Tibial artery (tissue), 4 donors: Measurements from ENCODE around the gene RRAGC.

ENCODE experiments used
- DNase-seq, 2 donors: peaks; one replicate each; pipeline ENCODE4 v3.0.0-alpha.2; 2019
- H3K27ac ChIP-seq, 2 donors: fragments of 200-600 bp; sonication (generic) in 1 of 2; 1 replicate in 1 of 2; 2 replicates in 1 of 2; pipeline ENCODE4 v1.5.1; 2018 to 2019; ENCODE audit warnings: mild to moderate bottlenecking in 1 of 2
- H3K27me3 ChIP-seq, 2 donors: fragments of 200-600 bp; sonication (generic) in 1 of 2; one replicate each; pipeline versions ENCODE4 v1.5.1 to v1.6.0; 2016 to 2019
- H3K36me3 ChIP-seq, 3 donors: fragments of 200-600 bp; sonication (generic) in 2 of 3; one replicate each; pipeline ENCODE4 v1.5.1; 2016 to 2019; ENCODE audit warnings: mild to moderate bottlenecking in 2 of 3
- H3K4me1 ChIP-seq, 4 donors: fragments of 200-600 bp; sonication (generic) in 2 of 4; 1 replicate in 3 of 4; 2 replicates in 1 of 4; pipeline ENCODE4 v1.5.1; 2016 to 2019
- H3K4me3 ChIP-seq, 2 donors: fragments of 200-600 bp; sonication (generic) in 1 of 2; 1 replicate in 1 of 2; 2 replicates in 1 of 2; pipeline ENCODE4 v1.5.1; 2018 to 2019; ENCODE audit warnings: mild to moderate bottlenecking in 2 of 2
- H3K9me3 ChIP-seq, 3 donors: fragments of 200-600 bp; sonication (generic) in 1 of 3; one replicate each; pipeline ENCODE4 v1.5.1; 2016 to 2019
- intact Hi-C: fragments of 100-400 bp; cut with DNase I; formaldehyde crosslinking; loops from one replicate; pipeline ENCODE4 v1.15.0; 2023; ENCODE audit warnings: low total_unique reads
- TF ChIP-seq, protein P1 (sequence below), 2 experiments: fragments of 200-600 bp in 1 of 2; fragments of 450-650 bp in 1 of 2; IDR thresholded peaks; one replicate each; pipeline ENCODE4 v1.5.1; 2017 to 2019; ENCODE audit warnings: antibody characterized with exemption in 2 of 2, mild to moderate bottlenecking in 1 of 2, moderate library complexity in 1 of 2

RRAGC gene

DNA sequence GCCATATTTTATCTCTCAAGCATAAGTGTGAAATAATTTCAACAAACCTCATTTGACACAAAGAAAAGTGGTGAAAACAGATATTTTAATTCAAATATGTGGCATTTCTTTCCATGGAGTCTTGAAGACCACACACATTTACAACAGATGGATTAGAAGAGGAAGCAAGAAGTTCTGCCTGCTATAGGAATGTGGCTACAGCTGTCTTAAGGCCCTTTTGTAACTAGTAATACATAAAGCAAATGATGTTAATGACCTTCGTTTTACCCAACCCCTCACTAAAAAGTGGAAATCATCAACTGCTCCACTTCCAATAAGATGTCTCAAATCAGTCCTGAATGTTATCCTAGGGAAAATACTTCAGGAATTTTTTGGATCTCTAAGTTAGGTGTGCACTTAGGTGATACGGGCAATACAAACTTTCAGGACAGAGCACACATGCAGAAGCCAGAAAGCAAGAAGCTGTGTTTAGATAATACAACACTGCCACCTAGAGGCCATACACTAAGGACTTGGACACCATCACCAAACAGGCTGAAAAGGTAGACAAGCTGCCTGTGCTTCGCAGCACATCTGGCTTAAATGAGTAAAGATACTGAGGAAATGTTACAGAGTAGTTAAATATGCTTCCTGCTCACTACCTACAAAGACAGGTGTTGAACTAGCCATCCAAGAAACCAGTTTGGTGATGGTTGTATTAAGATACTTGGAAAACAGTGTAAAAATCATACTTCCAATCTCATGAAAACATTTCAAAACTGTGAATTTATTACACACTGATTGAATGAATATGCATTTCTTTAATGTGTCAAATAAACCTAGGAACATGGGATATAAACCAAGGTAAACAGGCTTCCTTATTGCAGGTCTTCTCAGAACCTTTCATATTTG, 24.4 kb downstream of the RRAGC start:
- TF ChIP-seq, protein P1, sequence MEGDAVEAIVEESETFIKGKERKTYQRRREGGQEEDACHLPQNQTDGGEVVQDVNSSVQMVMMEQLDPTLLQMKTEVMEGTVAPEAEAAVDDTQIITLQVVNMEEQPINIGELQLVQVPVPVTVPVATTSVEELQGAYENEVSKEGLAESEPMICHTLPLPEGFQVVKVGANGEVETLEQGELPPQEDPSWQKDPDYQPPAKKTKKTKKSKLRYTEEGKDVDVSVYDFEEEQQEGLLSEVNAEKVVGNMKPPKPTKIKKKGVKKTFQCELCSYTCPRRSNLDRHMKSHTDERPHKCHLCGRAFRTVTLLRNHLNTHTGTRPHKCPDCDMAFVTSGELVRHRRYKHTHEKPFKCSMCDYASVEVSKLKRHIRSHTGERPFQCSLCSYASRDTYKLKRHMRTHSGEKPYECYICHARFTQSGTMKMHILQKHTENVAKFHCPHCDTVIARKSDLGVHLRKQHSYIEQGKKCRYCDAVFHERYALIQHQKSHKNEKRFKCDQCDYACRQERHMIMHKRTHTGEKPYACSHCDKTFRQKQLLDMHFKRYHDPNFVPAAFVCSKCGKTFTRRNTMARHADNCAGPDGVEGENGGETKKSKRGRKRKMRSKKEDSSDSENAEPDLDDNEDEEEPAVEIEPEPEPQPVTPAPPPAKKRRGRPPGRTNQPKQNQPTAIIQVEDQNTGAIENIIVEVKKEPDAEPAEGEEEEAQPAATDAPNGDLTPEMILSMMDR (IDR thresholded peaks at IDR 0.05), result peak; percentile 68 to 74
- intact Hi-C loops, result no loop called here

DNA sequence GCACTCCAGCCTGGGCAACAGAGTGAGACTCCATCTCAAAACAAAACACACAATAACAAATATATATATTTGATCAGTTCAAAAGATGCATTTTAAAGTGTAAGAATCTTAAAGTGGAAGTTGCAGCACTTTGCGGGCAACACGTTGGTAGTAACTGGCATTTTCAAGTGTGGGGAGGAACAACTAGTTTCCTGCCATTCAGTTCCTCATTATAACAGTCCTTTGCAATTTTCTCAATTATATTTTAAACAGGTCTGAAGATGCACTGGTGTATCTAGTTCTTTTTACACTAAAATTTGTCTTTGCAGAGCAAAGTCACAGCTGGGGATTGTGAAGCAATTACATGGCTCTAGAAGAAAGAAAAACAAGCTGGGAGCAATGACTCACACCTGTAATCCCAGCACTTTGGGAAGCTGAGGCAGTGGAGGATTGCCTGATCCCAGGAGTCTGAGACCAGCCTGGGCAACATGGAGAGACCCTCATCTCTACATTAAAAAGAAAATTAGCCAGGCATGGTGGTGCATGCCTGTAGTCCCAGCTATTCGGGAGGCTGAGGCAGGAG, 25.3 kb downstream of the RRAGC start:
- no peak for DNase-seq
- Histone ChIP-seq H3K4me3 (no peak overlapping the region), H3K36me3 (peaks cover 17 to 24% (median 23%) of the 10 kb centered on the region in 3 donors), H3K9me3 (no peaks in the 10 kb centered on the region), H3K27ac (no peak overlapping the region), H3K4me1 (no peaks in the 10 kb centered on the region), H3K27me3 (peaks cover 0 to 6% of the 10 kb centered on the region in 2 donors)
- intact Hi-C loops, result no loop called here
- TF ChIP-seq, protein P1 (IDR thresholded peaks at IDR 0.05), result no peak

More for the DNA sequence above, 24.4 kb downstream of the RRAGC start:
- Histone ChIP-seq H3K27me3 (peaks cover 0 to 6% of the 10 kb centered on the region in 2 donors), H3K4me3 (no peak overlapping the region), H3K4me1 (no peaks in the 10 kb centered on the region), H3K27ac (no peak overlapping the region), H3K9me3 (no peaks in the 10 kb centered on the region), H3K36me3 (peaks cover 21 to 30% (median 29%) of the 10 kb centered on the region in 3 donors)
- no peak for DNase-seq

DNA sequence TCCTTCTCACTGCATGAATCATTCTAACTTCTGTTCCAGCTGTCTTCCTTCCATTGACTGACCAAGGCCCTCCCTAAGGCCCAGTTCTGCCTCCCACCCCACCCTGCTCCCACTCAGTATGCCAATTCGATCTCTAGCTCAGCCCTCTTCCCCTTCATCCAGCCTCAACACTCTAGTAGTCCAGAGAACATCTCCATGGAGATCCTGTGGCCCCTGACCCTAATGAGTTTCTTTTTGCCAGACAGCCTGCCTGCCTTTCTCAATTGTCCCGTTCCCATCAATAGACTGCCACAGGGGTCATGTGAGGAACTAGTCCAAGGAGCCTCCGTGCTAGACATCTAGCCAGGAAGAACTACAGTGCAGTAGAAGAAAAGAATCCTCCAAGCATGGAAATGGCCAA, 26.4 kb downstream of the RRAGC start:
- no peak for DNase-seq
- H3K27me3 ChIP-seq, result peaks cover 0 to 10% of the 10 kb centered on the region in 2 donors
- no peak overlapping the region for H3K4me3 ChIP-seq
- H3K36me3 ChIP-seq, result peaks cover 5 to 12% (median 12%) of the 10 kb centered on the region in 3 donors
- no peaks in the 10 kb centered on the region for H3K4me1 ChIP-seq
- no peaks in the 10 kb centered on the region for H3K9me3 ChIP-seq
- no peak overlapping the region for H3K27ac ChIP-seq
- TF ChIP-seq, protein P1 (IDR thresholded peaks at IDR 0.05), result no peak
- intact Hi-C loops, result no loop called here

DNA sequence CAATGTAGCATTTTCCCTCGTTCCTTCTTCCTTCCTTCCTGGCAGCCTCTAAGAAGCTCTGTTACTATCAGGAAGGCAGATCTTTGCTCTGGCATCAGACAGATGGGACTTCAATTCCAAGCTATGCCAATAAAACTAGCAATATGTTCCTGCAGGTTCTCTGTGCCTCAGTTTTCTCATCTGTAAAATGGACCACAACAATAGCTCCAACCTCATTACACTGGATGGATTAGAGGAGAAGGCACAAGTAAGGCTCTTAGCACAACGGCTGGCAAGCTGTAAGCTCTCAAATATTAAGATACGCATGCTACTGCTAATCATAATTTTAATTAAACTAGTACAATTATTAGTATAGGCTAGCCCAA, 27.2 kb downstream of the RRAGC start:
- no peak overlapping the region for H3K27ac ChIP-seq
- no peaks in the 10 kb centered on the region for H3K9me3 ChIP-seq
- TF ChIP-seq, protein P1 (IDR thresholded peaks at IDR 0.05), result no peak
- intact Hi-C loops, result no loop called here
- no peak overlapping the region for H3K4me3 ChIP-seq
- no peaks in the 10 kb centered on the region for H3K4me1 ChIP-seq
- DNase-seq, result no peak
- peaks cover 0 to 6% (median 4%) of the 10 kb centered on the region in 3 donors for H3K36me3 ChIP-seq
- peaks cover 0 to 16% of the 10 kb centered on the region in 2 donors for H3K27me3 ChIP-seq

DNA sequence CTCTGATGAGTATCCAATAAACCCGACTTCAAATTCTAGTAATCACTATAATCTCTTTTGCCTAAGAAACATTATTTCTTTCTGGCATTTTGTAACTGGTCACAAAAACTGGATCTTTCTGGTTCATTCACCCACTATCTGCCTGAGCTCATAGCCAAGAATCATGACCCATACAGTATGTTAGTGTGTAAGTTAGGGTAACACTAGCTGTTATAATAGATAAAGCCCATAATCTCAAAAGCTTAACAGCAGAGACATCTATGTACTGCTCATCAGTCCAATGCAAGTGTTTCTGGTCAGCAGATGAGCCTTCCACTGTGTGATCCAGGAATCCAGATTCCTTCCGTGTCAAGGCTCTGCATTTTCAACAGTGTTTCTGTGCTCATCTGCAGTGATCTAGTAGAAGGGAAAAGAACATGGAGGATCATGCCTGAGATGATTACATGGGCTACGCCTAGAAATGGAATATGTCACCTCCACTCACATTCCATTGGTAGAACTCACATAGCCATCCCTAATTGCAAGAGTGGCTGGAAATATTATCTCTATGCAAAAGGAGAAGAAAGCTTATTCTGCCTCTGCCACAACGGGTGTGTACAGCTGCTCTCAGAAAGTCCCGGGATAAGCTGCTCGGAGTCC, 27.7 kb downstream of the RRAGC start:
- H3K4me3 ChIP-seq, result no peak overlapping the region
- intact Hi-C loops, result no loop called here
- no peaks in the 10 kb centered on the region for H3K4me1 ChIP-seq
- no peaks in the 10 kb centered on the region for H3K9me3 ChIP-seq
- peaks cover 0 to 16% of the 10 kb centered on the region in 2 donors for H3K27me3 ChIP-seq
- no peak overlapping the region for H3K27ac ChIP-seq
- H3K36me3 ChIP-seq, result peaks cover 0 to under 1% (median 0%) of the 10 kb centered on the region in 3 donors
- TF ChIP-seq, protein P1 (IDR thresholded peaks at IDR 0.05), result no peak
- DNase-seq, result no peak
